Left cardiac atrium (tissue), 4 donors: ENCODE data around the gene ANKHD1. TPM values are rescaled to one million over a fixed set of nuclear protein-coding genes. Genes with fewer than 3 reads are reported as not detected.
"Not testable (repeated sequence)": the region's sequence is repeated elsewhere in the genome, so short reads cannot be mapped to it uniquely, and the experiment has no call there.

ENCODE experiments used
- ATAC-seq, 2 donors: fragments of 200-7000 bp; cut with Tn5 transposase; one replicate each; pipeline ENCODE4 v1.9.1; 2020; ENCODE audit warnings: mild to moderate bottlenecking in 2 of 2, moderate library complexity in 2 of 2
- DNase-seq: peaks from one replicate; pipeline ENCODE4 v3.0.0-alpha.2; 2020
- intact Hi-C, 2 donors: fragments of 100-400 bp; cut with DNase I; formaldehyde crosslinking; loops; one replicate each; pipeline versions ENCODE4 v1.14.1 to v1.15.1; 2022 to 2023
- total RNA-seq, 2 donors: library from RNA; stranded (reverse); fragmentation: NEBNext Ultra II Directional; extraction: Animal tissue kit (Norgen Biotek cat#: 25700); gene quantifications; one replicate each; pipeline ENCODE4 v1.2.1, GENCODE V29; 2021
- donor health status: DM: no; HTN: yes; CAD: no.
- donor health status: DM: no; HTN: yes; CAD: no; lungs with severe emphysema.
- donor health status: DM: yes; HTN: yes; CAD: no.
- donor health status: Dilated cardiomyopathy.

The ANKHD1 gene
- total RNA-seq, 2 donors from 2014 or later = 50.1 to 67.5 TPM

DNA sequence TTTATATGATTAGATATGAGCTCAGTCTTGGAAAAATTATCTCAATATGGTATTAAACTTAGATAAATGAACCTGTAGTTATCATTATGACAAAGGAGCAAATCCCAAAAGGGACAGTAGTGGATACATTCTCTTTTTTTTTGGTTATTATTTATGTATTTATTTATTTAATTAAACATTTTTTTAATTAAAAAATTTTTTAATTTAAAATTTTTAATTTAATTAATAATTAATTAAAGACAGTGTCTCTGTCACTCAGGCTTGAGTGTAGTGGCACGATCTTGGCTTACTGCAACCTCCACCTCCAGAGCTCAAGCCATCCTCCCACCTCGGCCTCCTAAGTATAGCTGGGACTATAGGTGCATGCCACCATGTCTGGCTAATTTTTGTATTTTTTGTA is 15.6 kb downstream of the ANKHD1 start:
- intact Hi-C loops = no loop called here

DNA sequence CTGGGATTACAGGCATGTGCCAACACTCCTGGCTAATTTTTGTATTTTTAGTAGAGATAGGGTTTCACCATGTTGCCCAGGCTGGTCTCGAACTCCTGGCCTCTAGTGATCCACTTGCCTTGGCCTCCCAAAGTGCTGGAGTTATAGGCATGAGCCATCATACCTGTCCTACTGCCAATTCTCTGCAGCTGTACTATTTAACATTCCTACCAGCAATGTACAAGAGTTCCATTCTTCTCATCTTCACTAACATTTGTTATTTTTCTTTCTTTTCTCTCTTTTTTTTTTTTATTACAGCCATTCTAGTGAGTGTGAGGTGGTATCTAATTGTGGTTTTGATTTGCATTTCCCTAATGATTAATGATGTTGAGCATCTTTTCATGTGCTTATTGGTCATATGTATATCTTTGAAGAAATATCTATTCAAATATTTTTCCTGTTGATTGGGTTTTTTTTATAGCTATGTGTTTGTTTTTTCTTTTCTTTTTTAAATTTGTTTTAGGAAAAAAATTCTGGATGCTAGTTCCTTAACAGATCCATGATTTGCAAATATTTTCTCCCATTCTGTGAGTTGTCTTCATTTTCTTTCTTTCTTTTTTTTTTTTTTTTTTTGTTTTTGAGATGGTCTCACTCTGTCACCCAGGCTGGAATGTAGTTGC is 17.4 kb downstream of the ANKHD1 start:
- ATAC-seq (no peak), DNase-seq (no peak)
- intact Hi-C loops = no loop called here

More for the DNA sequence above, 15.6 kb downstream of the ANKHD1 start:
- ATAC-seq (no peak), DNase-seq (no peak)

DNA sequence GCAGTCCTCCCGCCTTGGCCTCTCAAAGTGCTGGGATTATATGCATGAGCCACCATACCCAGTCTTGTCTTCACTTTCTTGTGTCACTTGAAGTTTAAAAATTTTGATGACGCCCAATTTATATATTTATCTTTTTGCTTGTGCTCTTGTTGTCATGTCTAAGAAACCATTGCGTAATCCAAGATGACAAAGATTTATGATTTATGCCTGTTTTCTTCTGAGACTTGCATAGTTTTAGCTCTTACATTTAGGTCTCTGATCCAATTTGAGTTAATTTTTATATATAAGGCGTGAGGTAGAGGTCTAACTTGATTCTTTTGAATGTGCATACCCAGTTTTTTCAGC is 18.6 kb downstream of the ANKHD1 start:
- no peak for DNase-seq
- no peak for ATAC-seq
- intact Hi-C loops = no loop called here

DNA sequence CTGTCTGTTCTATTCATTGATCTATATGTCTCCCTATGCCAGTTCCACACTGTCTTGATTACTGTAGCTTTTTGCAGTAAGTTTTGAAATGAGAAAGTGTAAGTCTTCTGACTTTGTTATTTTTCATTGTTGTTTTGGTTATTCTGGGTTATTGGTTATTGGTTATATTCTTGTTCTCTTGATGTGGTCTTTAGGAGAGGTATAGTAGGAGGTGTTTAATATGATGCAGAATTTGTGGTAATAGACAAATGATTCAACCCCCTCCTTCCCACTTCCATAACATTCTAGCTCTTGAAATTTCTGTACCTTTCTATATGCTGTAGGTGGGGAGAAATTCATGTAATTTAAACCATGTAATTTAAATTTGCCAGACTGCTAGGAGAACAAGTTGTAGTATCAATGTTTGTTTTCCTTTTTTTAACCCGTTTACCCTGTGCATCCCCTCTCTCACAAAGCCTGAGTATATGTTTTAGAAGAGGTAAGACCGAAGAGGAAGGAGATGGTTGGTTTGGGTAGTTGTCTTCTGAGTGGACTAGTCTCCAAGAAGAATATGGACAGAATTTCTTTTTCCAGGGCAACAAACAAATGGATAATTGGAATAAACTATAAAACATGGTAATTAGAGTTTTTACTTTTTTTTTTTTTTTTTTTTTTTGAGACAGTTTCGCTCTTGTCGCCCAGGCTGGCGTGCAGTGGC is 19.2 kb downstream of the ANKHD1 start:
- intact Hi-C loops = no loop called here

DNA sequence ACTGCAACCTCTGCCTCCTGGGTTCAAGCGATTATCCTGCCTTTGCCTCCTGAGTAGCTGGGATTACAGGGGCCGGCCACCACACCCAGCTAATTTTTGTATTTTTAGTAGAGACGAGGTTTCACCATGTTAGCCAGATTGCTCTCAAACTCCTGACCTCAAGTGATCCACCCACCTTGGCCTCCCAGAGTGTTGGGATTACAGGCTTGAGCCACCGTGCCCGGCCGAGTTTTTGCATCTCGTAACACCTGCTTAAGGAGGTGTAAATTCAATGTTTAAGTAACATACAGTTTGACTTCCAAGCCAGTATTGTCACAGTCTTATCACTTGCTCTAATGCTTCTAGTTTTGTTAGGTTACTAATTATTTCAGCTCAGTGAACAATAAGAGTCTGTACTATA is 19.7 kb downstream of the ANKHD1 start:
- ATAC-seq, intact Hi-C loops, DNase-seq: not testable (repeated sequence)

More for the DNA sequence above, 19.2 kb downstream of the ANKHD1 start:
- no peak for ATAC-seq
- no peak for DNase-seq

DNA sequence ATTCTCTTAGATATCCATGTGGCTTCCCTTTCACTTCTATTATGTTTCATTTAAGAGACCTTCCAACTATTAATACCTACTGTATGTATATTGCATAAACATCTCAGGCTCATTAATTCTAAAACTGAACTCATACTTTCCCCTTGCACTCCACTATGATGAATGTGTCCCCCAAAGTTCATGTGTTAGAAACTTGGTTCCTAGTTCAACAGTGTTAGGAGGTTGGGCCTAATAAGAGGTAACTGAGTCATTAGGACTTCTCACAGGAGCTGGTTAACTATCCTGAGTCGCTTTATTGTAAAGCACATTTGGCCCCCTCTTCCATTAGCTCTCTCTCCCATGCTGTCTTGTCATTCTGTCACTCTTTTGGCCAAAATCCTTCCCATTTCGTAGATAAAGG is 22.0 kb downstream of the ANKHD1 start:
- DNase-seq = no peak
- intact Hi-C loops = no loop called here
- no peak for ATAC-seq

DNA sequence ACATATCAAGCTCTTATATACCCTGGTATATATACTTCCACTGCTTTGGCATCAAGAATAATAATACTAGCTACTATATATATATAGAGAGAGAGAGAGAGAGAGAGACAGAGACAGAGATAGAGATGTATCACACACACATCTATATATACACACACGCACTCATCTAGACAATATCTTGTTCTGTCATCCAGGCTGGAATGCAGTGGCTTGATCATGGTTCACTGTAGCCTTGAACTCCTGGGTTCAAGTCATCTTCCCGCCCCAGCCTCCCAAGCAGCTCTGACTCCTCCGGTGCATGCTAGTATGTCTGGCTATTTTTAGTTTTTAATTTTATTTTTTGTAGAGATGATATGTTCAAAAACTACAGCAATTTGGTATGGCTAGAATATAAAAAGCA is 22.5 kb downstream of the ANKHD1 start:
- DNase-seq (no peak), ATAC-seq (no peak)
- intact Hi-C loops = no loop called here

DNA sequence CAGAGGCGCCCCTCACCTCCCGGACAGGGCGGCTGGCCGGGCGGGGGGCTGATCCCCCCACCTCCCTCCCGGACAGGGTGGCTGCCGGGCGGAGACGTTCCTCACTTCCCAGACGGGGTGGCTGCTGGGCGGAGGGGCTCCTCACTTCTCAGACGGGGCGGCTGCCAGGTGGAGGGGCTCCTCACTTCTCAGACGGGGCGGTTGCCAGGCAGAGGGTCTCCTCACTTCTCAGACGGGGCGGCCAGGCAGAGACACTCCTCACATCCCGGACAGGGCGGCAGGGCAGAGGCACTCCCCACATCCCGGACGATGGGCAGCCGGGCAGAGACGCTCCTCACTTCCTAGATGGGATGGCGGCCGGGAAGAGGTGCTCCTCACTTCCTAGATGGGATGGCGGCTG is 26.1 kb downstream of the ANKHD1 start:
- DNase-seq, ATAC-seq, intact Hi-C loops: not testable (repeated sequence)

DNA sequence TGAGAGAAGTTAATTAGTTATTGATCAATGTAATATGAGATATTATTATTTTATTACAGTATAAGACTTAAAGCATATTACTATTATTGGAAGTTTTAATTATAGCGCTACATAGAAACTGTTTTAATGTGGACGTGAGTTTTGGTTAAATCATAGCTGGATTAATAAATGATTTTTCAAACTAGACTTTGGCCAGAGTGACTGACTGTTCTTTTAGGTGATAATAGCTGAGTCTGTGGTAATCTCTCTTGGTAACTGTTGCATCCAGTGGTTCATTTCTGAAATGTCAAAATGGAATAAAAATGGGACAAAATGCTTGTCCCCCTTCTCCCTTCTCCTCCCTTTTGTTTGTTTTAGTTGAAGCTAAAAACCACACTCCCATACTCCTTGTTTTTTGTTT is 28.1 kb downstream of the ANKHD1 start:
- intact Hi-C loops = no loop called here
- DNase-seq (no peak), ATAC-seq (no peak)

DNA sequence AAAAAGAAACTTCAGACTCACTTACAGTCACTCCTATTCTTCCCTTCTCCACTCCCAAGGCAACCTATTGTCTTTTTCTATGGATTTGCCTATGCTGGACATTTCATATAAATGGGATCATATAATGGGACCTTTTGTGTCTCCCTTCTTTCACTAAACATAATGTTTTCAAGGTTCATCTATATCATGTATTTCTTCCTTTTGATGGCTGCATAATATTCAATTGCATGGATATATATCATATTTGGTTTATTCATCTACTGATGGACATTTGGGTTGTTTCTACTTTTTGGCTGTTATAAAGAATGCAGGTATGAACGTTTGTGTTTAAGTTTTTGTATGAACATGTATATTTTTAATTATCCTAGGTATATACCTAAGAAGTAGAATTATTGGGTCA is 30.6 kb downstream of the ANKHD1 start:
- DNase-seq (no peak), ATAC-seq (no peak)
- intact Hi-C loops = no loop called here

DNA sequence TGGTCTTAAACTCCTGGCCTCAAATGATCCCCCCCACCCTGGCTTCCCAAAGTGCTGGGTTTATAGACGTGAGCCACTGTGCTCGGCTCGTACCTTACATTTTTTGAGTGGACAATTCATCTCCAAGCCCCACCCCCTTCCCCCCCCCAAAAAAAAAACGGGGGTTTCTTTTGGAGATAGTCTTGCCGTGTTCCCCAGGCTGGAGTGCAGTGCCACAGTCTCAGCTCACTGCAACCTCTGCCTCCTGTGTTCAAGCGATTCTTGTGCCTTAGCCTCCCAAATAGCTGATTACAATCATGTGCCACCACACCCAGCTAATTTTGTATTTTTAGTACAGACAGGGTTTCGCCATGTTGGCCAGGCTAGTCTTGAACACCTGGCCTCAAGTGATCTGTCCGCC is 31.3 kb downstream of the ANKHD1 start:
- ATAC-seq (no peak), DNase-seq (no peak)
- intact Hi-C loops = no loop called here

DNA sequence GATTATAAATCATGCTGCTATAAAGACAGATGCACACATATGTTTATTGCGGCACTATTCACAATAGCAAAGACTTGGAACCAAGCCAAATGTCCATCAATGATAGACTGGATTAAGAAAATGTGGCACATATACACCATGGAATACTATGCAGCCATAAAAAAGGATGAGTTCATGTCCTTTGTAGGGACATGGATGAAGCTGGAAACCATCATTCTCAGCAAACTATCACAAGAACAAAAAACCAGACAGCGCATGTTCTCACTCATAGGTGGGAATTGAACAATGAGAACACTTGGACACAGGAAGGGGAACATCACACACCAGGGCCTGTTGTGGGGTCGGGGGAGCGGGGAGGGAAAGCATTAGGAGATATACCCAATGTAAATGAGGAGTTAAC is 55.7 kb downstream of the ANKHD1 start:
- ATAC-seq, DNase-seq, intact Hi-C loops: not testable (repeated sequence)

DNA sequence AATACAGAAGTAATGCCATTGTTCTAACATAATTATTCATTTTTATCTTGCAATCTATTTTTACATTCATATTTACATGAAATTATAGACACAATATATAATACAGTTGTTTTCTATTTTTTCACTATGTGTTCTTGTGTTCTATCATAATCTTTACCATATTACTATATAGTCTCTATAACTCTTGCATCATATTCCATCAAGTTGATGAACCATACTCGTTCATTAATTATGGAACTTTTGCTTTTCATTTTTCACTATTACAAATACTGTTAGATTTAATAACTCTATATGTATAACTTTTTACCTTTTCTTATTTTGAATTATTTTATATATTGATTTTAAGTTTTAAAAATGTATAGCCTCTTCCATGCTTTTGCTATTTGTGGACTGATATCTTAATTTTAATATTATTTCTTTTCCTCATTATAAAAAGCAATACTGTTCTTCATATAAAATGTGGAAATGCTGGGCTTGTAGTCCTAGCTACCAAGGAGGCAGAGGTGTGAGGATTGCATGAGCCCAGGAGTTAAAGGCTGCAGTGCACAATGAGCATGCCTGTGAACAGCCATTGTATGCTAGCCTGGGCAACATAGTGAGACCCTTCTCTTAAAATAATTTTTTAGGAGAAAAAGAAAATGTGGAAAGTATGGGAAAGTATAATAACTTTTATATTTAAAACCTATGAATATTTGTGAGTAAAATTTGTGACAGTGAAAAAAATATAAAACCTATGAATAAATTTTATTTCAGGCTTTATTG is 65.5 kb downstream of the ANKHD1 start:
- no peak for ATAC-seq
- DNase-seq = no peak
- intact Hi-C loops = no loop called here

DNA sequence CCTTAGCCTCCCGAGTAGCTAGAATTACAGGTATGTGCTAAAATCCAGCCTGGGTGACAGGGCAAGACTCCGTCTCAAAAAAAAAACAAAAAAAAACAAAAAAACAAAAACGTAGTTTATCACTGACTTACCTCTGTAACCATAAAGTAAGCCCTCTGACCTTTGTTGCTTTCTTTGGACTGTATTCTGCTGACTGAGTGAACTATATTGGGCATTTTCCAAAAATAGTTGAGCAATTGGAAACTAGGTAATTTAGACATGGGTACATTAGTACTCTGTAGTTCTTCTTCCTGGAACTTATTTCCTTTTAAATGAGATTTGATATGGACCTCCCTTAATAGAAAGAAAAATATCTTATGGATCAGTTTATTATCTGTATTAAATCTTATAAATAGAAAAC is 66.6 kb downstream of the ANKHD1 start:
- ATAC-seq = peak; percentile 50 to 90
- no peak for DNase-seq

DNA sequence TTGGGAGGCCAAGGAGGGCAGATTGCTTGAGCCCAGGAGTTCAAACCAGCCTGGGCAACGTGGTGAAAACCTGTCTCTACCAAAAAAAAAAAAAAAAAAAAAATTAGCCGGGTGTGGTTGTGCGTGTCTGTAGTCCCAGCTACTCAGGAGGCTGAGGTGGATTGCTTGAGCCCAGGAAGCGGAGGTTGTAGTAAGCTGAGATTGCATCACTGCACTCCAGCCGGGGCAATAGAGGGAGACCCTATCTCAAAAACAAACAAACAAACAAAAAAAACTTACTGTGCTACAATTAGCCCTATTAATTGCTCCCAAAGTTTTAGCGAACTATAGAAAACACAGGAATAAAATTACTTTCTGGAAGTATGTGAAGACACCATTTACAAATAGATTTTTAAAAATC is 67.6 kb downstream of the ANKHD1 start:
- DNase-seq (no peak), ATAC-seq (no peak)
- intact Hi-C loops = no loop called here

More for the DNA sequence above, 66.6 kb downstream of the ANKHD1 start:
- intact Hi-C loops = no loop called here

DNA sequence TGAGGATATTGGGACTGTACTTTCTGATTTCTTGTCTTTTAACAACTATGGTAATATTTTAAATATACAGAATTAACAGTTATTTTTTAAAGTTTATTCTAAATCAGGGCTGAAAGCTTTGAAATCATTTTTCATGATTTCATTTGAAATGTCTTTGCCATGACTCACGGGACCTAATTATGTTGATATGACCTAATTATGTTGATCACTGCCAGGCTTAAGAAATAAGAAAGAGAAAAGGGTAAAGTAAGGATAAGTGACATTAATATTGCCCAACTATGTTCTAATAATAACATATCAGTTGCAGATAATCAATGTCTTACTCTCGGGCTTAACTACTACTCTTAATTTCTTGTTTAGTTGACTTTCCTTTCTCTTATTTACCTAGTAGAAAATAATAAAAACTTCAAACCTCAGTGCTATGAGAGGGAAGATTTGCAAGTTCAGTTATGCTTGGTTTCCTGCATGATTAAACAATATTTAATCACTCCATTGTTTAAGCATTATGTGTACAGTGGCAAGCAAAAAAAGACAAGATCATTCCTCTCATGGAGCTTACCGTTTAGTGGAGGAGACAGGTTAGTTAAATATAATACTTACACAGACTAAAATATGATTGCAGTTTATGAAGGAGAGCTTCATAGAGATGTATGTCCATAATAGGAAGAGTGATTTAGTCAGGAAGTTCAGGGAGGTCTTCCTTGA is 78.8 kb downstream of the ANKHD1 start:
- DNase-seq (no peak), ATAC-seq (no peak)
- intact Hi-C loops = no loop called here

DNA sequence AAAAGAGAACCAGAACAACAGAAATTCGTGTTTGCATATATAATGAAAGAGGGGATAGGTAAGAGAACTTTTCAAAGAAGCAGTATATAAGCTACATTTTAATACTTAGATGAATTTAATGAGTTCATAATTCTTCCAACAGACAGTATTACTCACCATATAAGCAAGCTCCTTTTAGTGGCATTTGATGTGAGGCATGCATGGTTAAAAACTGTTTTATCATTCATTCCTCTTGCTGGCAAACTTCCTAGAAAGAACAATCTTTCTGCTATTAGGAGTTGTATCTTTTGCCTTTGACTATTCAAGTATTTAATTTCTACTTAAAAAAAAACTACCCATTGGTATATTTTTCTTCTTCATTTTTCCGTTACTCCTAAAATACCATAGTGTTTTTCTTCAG is 80.1 kb downstream of the ANKHD1 start:
- DNase-seq = no peak
- peak in 1 of 2 donors; percentile 25 for ATAC-seq
- intact Hi-C loops = no loop called here

DNA sequence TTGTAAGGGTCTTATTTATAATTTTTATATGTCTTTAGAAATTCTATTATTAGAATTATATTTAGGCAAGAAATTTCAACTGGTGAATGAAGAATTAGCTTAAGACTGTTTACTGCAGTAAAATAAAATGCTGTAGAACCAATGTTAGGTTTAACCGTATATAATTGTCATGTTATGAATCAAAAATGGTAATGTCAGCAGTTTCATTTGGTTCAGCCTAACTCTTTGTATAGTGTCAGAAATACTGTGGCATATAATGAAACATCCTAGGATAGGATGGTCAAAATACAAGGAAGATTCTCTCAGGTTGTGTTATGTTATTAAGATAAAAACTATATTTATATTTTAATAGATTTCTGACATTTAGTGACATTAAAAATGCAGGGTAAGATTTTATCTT is 81.4 kb downstream of the ANKHD1 start:
- ATAC-seq (no peak), DNase-seq (no peak)
- intact Hi-C loops = no loop called here

DNA sequence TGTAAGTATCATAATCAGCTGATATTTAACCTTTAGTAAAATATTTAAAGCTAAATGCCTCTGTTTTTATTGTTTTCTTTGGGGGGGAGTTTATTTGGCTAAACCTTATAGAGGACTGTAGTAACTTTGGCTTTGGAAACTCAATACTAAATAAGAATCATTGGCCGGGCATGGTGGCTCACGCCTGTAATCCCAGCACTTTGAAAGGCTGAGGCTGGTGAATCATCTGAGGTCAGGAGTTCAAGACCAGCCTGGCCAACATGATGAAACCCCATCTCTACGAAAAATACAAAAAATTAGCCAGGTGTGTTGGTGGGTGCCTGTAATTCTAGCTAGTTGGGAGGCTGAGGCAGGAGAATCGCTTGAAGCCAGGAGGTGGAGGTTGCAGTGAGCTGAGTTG is 86.5 kb downstream of the ANKHD1 start:
- intact Hi-C loops, DNase-seq, ATAC-seq: not testable (repeated sequence)

DNA sequence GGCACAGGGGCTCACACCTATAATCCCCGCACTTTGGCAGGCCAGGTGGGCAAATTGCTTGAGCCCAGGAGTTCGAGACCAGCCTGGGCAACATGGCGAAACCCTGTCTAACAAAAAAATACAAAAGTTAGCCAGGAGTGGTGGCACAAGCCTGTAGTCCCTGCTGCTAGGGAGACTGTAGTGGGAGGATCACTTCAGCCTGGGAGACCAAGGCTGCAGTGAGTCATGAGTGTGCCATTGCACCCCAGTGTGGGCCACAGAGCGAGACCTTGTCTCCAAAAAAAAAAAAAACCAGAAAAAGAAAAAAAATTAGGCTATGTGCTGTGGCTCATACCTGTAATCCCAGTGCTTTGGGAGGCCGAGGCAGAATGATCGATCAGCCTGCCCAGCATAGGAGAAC is 87.3 kb downstream of the ANKHD1 start:
- intact Hi-C loops = no loop called here
- ATAC-seq = no peak

More for the DNA sequence above, 87.3 kb downstream of the ANKHD1 start:
- no peak for DNase-seq
